WTC11 (cell line): Measurements from ENCODE around the gene KIF5C.

Experiments used
- NR1H2 ChIP-seq: sonication (generic); formaldehyde crosslinking; IDR thresholded peaks from 2 replicates; pipeline ENCODE4 v1.9.0; 2021; ENCODE audit warnings: mild to moderate bottlenecking, moderate library complexity, missing genetic modification reagents
- TP53 ChIP-seq: sonication (generic); formaldehyde crosslinking; IDR thresholded peaks from 2 replicates; pipeline ENCODE4 v1.8.1; 2023; ENCODE audit warnings: mild to moderate bottlenecking, missing genetic modification reagents
- TF ChIP-seq, protein P1 (sequence below): fragments of 200-600 bp; IDR thresholded peaks from 2 replicates; pipeline ENCODE4 v1.8.0; 2022; ENCODE audit warnings: antibody characterized with exemption
- TF ChIP-seq, protein P2 (sequence below): sonication (generic); formaldehyde crosslinking; IDR thresholded peaks from 2 replicates; pipeline ENCODE4 v1.8.1; 2023; ENCODE audit warnings: mild to moderate bottlenecking, missing genetic modification reagents, moderate library complexity
- TF ChIP-seq, protein P3 (sequence below): sonication (generic); formaldehyde crosslinking; IDR thresholded peaks from 2 replicates; pipeline ENCODE4 v1.8.1; 2022; ENCODE audit warnings: mild to moderate bottlenecking, missing genetic modification reagents, moderate library complexity, borderline replicate concordance
- TF ChIP-seq, protein P4 (sequence below): sonication (generic); formaldehyde crosslinking; IDR thresholded peaks from 2 replicates; pipeline ENCODE4 v1.8.1; 2023; ENCODE audit warnings: mild to moderate bottlenecking, missing genetic modification reagents, moderate library complexity

DNA sequence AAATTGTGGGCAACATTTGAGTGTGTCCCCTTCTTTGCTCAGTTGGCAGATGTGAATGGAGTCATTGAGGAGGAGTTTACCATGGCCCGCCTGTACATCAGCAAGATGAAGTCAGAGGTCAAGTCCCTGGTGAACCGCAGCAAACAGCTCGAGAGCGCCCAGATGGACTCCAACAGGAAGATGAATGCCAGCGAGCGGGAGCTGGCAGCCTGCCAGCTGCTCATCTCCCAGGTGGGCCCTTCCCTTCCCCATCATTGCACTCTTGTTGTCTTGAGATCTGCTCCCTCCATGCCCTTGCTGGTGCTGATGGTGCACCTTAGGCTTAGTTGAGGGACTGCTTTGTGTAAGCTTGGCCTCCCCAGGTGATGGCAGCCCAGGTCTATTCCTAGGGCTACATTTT, 115.9 kb downstream of the KIF5C start:
- TF ChIP-seq, protein P1, sequence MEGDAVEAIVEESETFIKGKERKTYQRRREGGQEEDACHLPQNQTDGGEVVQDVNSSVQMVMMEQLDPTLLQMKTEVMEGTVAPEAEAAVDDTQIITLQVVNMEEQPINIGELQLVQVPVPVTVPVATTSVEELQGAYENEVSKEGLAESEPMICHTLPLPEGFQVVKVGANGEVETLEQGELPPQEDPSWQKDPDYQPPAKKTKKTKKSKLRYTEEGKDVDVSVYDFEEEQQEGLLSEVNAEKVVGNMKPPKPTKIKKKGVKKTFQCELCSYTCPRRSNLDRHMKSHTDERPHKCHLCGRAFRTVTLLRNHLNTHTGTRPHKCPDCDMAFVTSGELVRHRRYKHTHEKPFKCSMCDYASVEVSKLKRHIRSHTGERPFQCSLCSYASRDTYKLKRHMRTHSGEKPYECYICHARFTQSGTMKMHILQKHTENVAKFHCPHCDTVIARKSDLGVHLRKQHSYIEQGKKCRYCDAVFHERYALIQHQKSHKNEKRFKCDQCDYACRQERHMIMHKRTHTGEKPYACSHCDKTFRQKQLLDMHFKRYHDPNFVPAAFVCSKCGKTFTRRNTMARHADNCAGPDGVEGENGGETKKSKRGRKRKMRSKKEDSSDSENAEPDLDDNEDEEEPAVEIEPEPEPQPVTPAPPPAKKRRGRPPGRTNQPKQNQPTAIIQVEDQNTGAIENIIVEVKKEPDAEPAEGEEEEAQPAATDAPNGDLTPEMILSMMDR = no peak
- TF ChIP-seq NR1H2 (CRISPR knock-in tag) (no peak), TP53 (CRISPR knock-in tag) (no peak)
- TF ChIP-seq, protein P2, sequence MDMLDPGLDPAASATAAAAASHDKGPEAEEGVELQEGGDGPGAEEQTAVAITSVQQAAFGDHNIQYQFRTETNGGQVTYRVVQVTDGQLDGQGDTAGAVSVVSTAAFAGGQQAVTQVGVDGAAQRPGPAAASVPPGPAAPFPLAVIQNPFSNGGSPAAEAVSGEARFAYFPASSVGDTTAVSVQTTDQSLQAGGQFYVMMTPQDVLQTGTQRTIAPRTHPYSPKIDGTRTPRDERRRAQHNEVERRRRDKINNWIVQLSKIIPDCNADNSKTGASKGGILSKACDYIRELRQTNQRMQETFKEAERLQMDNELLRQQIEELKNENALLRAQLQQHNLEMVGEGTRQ = no peak
- TF ChIP-seq, protein P3, sequence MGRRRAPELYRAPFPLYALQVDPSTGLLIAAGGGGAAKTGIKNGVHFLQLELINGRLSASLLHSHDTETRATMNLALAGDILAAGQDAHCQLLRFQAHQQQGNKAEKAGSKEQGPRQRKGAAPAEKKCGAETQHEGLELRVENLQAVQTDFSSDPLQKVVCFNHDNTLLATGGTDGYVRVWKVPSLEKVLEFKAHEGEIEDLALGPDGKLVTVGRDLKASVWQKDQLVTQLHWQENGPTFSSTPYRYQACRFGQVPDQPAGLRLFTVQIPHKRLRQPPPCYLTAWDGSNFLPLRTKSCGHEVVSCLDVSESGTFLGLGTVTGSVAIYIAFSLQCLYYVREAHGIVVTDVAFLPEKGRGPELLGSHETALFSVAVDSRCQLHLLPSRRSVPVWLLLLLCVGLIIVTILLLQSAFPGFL (CRISPR knock-in tag) = no peak
- TF ChIP-seq, protein P4, sequence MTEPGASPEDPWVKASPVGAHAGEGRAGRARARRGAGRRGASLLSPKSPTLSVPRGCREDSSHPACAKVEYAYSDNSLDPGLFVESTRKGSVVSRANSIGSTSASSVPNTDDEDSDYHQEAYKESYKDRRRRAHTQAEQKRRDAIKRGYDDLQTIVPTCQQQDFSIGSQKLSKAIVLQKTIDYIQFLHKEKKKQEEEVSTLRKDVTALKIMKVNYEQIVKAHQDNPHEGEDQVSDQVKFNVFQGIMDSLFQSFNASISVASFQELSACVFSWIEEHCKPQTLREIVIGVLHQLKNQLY (CRISPR knock-in tag) = no peak
